HPDE6-E6E7 (cell line): ENCODE data around the gene CDH4.

Source experiments
- DNase-seq: peaks from one replicate; pipeline ENCODE4 v3.0.0; 2011; ENCODE audit warnings: missing footprints; ENCODE audit errors: extremely low spot score

The CDH4 gene

GRCh38 chr20:61856626-61857413, 604.8 kb downstream of the CDH4 start:
- no peak for DNase-seq

- no peak for DNase-seq
Measured at GRCh38 chr20:61857414-61857775, 605.3 kb downstream of the CDH4 start.

DNA sequence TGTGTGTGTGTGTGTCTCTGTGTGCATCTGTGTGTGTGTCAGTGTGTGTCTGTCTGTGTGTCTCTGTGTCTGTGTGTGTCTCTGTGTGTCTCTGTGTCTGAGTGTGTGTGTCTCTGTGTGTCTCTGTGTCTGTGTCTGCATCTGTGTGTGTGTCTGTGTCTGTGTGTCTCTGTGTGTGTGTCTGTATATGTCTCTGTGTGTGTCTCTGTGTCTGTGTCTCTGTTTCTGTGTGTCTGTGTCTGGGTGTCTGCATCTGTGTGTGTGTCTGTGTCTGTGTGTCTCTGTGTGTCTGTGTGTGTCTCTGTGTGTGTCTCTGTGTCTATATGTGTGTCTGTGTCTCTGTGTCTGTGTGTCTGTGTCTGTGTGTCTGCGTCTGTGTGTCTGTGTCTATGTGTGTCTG, 605.8 kb downstream of the CDH4 start:
- DNase-seq, result no peak

DNA sequence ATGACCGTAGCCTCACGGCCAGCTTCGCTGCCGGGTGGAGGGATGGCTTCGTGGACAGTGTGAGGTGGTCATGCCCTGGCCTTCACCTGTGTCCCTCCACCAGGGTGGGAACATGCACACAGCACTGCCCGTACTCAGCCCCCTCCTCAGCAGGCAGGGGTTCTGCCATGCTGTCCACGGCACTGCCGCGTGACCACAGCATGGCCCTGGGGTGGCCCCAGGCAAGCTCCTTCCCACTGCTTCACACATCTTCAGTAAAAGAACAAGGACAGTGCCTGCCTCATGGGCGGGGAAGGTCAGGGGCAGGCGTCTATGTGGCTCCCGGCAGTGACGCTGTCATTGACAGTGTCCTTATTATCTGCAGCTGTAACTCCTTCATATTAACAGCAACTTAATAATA, 607.7 kb downstream of the CDH4 start:
- DNase-seq, result no peak

DNA sequence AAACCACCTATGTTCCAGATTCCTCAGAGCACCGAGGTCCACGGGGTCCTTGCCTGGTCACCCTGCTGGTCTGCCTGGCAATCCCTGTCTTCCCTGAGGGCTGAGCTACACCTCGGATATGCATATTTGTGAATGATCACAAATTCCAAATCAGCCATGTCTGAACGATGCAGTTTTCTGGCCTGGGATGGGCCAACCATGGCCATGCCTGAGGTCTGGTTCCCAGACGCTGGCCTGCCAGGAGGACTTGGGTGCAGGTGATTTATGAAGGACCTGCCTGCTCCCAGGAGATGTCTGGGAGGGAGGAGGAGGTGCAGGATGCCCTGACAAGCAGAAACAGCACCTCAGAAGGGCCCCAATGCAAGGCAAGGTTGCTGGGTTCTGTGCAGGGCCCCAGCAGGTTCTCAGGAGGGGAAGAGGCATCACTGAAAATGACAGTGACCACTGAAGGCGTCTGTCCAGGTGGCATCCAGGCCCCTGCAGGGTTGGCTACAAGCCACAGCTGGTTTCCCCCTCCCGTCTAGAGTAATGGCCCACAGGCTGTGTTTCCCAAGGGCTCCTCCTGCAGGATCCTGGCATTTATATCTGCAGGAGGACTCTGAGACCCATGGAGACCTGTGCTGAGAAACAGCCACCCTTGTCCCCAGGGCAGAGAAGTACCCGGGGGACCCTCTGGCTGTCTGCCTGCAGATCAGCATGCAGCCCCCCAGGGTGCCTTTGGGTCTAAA, 608.4 kb downstream of the CDH4 start:
- no peak for DNase-seq

DNA sequence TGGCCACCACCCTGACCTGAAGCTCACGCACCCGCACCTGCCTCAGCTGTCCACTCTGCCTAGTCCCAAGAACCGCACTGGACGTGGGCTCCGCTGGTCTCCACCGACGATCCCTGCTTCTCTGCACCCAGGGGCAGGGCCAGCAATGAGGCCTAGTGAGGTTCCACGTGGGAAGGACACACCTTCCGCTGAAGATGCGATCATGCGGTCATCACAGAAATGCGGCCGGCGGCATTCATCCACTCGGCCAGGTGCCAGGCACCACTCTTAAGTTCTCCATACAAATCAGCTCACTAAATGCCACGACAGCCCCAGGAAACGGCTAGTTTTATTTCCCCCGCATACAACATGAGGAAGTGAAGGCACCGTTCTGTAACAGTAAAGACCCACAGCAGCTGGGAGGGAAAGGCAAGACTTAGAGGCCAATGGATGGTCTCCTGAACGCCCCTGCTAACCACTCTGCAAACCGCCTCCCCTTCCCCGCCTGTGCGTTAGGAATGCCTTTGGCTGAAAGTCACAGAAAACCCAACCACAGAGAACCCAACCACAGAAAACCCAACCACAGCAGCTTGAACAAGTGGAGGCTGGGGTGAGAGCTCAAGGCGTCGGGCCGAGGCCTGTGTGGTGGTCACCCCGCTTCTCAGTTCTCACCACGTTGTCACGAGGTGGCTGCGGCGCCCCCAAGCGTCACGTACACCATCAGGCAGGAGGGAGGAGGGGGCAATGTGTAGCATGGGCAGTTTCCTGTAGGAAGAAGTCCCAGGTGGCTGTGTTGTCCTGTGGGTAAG, 609.2 kb downstream of the CDH4 start:
- no peak for DNase-seq

DNA sequence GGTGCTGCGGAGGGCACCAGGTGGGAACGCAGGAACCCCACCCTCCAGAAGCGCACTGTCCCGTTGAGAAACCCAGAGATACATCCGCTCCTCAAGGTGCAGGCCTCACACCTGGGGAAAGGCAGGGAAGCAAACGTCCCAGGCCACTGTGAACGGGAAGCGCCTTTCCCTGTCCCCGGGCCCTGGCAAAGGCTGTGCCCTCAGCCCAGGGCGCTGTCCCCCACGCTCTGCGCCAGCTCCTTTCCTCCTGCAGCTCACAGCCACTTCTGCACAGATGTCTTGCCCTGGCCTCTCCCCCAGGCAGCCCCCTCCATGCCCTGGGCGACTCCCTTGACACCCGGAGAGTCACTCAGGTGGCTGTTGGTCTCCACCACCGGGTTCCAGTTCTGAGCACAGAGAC, 609.8 kb downstream of the CDH4 start:
- no peak for DNase-seq

DNA sequence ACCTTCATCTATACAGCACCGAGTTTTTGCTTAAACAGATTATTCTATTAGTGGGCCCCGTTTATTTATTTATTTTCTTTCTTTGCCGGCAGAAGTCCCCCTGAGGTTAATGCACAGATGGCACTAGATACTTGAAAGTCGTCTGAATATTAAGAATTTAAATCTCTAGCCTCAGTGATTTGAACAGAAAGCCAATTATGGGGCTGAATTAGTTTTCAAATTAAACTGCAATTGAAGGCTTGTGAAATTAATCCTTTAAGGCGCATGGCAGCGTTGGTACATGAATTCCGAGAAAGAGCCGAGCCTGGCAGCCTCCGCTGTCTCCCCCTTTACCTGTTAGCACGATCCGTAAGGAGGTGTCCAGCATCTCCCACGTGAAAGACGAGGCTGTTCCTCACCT, 610.8 kb downstream of the CDH4 start:
- no peak for DNase-seq

- DNase-seq, result no peak
Measured at GRCh38 chr20:61864481-61864880, 612.4 kb downstream of the CDH4 start.

- no peak for DNase-seq
Measured at GRCh38 chr20:61865353-61865752, 613.3 kb downstream of the CDH4 start.

DNA sequence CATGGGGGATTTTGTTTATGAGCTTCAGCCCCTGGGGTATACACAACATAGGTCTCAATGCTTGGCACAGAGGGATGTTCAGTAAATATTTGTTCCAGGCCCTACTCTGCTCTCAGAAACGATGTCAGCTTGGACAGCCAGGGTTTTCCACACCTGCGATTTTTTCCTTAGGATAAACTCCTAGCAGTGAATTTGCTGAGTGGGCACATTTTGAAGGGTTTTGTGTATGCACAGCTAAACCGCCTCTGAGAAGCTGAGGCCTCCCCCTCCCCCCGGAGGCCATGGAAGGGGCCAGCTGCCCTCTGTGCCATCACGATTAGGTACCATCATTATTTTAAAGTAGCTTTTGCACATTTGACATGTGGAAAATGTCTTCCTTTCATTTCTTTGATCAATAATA, 614.1 kb downstream of the CDH4 start:
- DNase-seq, result no peak

- DNase-seq, result no peak
Measured at GRCh38 chr20:61868006-61868405, 615.9 kb downstream of the CDH4 start.

- no peak for DNase-seq
Measured at GRCh38 chr20:61868466-61869090, 616.5 kb downstream of the CDH4 start.

DNA sequence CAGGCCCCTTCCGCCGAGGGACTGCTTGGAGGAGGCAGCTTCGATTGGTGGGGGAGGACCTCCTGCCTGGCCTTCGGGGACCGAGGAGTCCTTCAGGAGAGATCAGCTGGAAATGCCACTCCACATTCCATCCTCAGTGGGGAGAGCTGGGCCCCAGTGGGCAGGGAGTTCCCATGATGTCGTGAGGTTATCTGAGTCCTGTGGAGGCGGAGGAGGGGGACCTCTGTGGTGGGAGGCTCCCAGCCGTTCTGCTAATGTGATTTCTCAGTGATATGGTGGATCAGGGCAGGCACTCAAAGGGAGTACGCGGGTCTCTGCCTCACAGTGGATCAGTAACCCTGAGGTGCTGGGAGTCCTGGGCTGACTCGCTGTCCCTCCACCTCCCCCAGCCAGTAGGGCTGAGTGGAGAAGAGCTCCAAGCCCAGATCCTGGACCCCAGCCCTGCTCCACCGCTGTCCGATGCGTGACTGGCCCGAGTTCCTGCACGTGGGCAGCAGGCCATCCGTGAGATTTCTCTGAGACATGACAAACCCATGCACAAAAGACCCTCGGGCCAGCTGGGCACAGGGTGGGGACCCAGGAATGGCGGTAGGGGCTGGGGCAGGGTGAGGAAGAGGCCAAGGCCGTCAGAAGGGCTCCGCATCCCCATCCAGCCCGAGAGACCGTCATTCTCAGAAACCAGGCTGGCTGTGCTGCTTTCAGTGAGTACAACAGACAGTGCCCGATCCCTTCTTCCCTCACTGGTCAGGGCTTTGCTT, 617.9 kb downstream of the CDH4 start:
- DNase-seq, result no peak

DNA sequence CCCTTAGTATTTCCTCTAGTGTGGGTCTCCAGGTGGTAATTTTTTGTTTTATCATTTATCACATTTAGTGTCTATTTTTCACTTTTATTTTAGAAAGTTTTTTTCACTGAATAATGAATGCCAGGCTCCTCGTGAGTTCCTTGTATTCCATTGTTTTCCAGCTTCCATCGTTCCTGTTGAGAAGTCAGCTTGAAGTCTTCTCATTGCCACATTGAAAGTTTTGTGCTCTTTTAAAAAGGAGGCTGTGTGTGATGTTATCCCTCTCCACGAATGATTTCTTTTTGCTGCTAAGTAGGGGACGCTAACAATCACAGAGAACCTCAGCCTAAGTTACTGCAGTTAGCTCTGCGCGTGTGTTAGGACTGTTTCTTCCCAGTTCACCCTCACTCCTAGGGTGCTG, 619.1 kb downstream of the CDH4 start:
- DNase-seq, result no peak

- no peak for DNase-seq
Measured at GRCh38 chr20:61871913-61872312, 619.9 kb downstream of the CDH4 start.

DNA sequence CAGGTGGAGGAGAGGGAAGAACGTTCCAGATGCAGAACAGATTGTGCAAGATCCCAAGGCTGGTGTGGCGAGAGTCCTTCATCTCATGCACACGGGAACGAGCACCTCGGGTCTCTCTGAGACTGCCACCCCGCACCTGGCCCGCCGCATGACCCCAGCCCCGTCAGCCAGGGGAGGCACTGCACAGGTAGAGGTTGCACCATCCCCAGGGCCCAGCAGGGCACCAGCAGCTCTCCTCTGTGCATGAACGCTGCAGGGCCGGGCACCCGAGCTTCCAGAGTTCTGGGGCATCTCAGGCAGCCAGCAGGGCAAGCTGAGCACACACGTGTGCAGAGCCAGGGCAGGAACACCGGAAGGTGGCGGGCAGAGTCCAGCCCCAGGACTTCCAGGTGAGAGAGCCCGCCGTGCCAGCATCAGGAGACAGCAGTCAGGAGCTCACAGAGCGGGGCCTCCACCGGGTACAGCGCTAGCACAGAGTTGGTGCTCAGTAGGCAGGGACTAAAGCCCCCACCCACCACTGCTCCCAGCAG, 620.4 kb downstream of the CDH4 start:
- DNase-seq, result no peak

GRCh38 chr20:61873651-61874420, 621.8 kb downstream of the CDH4 start:
- no peak for DNase-seq

GRCh38 chr20:61874421-61875068, 622.5 kb downstream of the CDH4 start:
- DNase-seq, result no peak
